Mammary epithelial cell (primary cell): ENCODE results near the gene NUP107.

Experiments used
- CTCF ChIP-seq, 2 donors: IDR thresholded peaks in 1 of 2; conservative IDR thresholded peaks in 1 of 2; 2 replicates each; pipeline ENCODE4 v1.5.1; 2011 to 2012; ENCODE audit warnings: inconsistent platforms in 2 of 2, low read length in 2 of 2, mild to moderate bottlenecking in 2 of 2, control low read depth in 1 of 2, low read depth in 1 of 2; ENCODE audit not compliant: insufficient read depth in 1 of 2; ENCODE audit errors: extremely low read depth in 1 of 2
- EZH2 ChIP-seq: IDR thresholded peaks from 2 replicates; pipeline ENCODE4 v1.6.1; 2012; ENCODE audit warnings: low read length, inconsistent platforms, borderline replicate concordance

- TF ChIP-seq CTCF (conservative IDR thresholded peaks at IDR 0.05 in 1 of 2, IDR thresholded peaks at IDR 0.05 in 1 of 2; ENCODE audit: extremely low read depth in 1 of 2, insufficient read depth in 1 of 2, low read depth in 1 of 2, low read length in 2 of 2) (no peak), EZH2 (no peak)
Measured at GRCh38 chr12:68699486-68699885, 12.7 kb downstream of the NUP107 start.
